Activated CD4-positive, alpha-beta memory T cell treated with anti-CD3 and anti-CD28 coated beads for 36 hours (primary cell): ENCODE data around the gene C1GALT1C1L. TPM values are rescaled to one million over a fixed set of nuclear protein-coding genes. Genes with fewer than 3 reads are reported as not detected.
"Not testable (repeated sequence)": the region's sequence is repeated elsewhere in the genome, so short reads cannot be mapped to it uniquely, and the experiment has no call there.

ENCODE experiments used
- CTCF ChIA-PET: fragments of 350-600 bp; sonication (Branson Sonifier 250); formaldehyde crosslinking; loops from one replicate; lab custom pipeline; 2021; ENCODE audit warnings: antibody characterized with exemption, inconsistent platforms; lab: Charles Lee
- POLR2A ChIA-PET: fragments of 350-600 bp; sonication (Branson Sonifier 250); formaldehyde crosslinking; loops from one replicate; lab custom pipeline; 2021; ENCODE audit warnings: antibody characterized with exemption; lab: Charles Lee
- DNase-seq: peaks from one replicate; pipeline ENCODE4 v3.0.0-alpha.2; 2020
- H3K27ac Mint-ChIP-seq: one replicate; pipeline ENCODE4 v1.8.0; 2021; ENCODE audit warnings: mixed read lengths
- H3K27me3 Mint-ChIP-seq: one replicate; pipeline ENCODE4 v1.8.0; 2021; ENCODE audit warnings: mixed read lengths
- H3K36me3 Mint-ChIP-seq: one replicate; pipeline ENCODE4 v1.8.0; 2021; ENCODE audit warnings: mixed read lengths
- H3K4me1 Mint-ChIP-seq: one replicate; pipeline ENCODE4 v1.8.0; 2021; ENCODE audit warnings: low read depth, mixed read lengths
- H3K4me3 Mint-ChIP-seq: one replicate; pipeline ENCODE4 v1.8.0; 2021; ENCODE audit warnings: mild to moderate bottlenecking, mixed read lengths
- H3K9me3 Mint-ChIP-seq: one replicate; pipeline ENCODE4 v1.8.0; 2021; ENCODE audit warnings: mixed read lengths
- intact Hi-C: fragments of 100-400 bp; cut with micrococcal nuclease; formaldehyde crosslinking; loops from one replicate; pipeline ENCODE4 v1.15.1; 2023
- total RNA-seq, 2 experiments: library from RNA; stranded (reverse); gene quantifications; one replicate each; pipeline ENCODE4 v1.2.3, GENCODE V29; 2021

C1GALT1C1L gene
- total RNA-seq, 2 experiments from 2014 or later, result not detected

DNA sequence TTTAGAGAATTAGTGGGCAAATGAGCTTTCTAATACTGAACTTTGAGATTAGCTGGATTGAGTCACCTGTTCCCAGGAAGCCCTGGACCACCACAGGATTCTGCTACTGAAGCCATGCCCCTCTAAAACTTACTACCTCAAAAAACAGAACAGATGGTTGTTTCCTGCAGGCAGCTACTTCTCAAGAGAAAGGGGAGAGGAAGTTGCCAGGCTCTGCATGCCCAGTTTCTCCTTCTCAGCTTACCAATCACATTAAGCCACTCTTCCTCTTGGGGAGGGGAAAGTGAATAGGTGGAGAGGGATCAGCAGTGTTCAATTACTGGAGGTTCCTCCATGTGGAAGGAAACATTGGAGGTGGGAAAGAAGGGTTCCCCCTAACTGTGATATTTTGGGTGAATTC lies 24.9 kb upstream of the C1GALT1C1L start:
- Mint-ChIP-seq H3K4me3 (no peak overlapping the region), H3K36me3 (no peaks in the 10 kb centered on the region), H3K27ac (no peak overlapping the region), H3K4me1 (no peaks in the 10 kb centered on the region), H3K27me3 (peaks cover 4% of the 10 kb centered on the region), H3K9me3 (no peaks in the 10 kb centered on the region)
- ChIA-PET CTCF (no interaction called here), POLR2A (no interaction called here)
- intact Hi-C loops, result no loop called here
- DNase-seq, result no peak

DNA sequence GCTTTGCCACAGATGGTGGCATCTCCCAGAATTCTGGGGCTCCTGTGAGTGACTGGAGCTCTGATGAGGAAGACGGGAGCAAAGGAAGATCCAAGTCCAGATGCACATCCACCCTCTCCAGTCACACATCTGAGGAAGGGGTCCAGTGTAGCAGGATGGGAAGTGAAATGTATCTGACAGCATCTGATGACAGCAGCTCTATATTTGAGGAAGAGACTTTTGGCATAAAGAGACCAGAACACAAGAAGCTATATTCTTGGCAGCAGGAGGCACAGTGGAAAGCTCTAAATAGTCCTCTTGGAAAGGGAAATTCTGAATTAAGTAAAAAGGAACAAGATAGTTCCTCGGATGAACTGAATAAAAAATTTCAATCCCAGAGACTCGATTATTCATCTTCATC lies 23.5 kb upstream of the C1GALT1C1L start:
- Mint-ChIP-seq H3K4me1 (no peaks in the 10 kb centered on the region), H3K27me3 (peaks cover 4% of the 10 kb centered on the region), H3K27ac (no peak overlapping the region), H3K4me3 (no peak overlapping the region), H3K36me3 (no peaks in the 10 kb centered on the region), H3K9me3 (no peaks in the 10 kb centered on the region)
- intact Hi-C loops, result no loop called here
- ChIA-PET POLR2A (interaction anchor here (0.9 kb wide), 1 partner anchor 10 kb away, joined by 3 read pairs; no protein-coding TSS in a partner anchor), CTCF (interaction anchor here (1.5 kb wide), 1 partner anchor 29 kb away, joined by 3 read pairs; no protein-coding TSS in a partner anchor)
- DNase-seq, result no peak

DNA sequence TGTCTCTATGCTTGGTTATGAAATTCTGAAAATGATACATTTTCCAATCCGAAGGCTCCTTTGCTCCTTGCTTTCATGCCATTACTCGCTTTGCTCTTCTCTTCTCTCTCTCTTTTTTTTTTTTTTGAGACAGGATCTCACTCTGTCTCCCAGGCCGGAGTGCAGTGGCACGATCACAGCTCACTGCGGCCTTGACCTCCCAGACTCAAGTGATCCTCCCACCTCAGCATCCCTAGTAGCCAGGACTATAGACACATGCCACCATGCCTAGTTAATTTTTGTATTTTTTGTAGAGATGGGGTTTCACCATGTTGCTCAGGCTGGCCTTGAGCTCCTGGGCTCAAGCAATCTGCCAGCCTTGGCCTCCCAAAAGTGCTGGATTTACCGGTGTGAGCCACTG lies 21.9 kb upstream of the C1GALT1C1L start:
- H3K4me3 Mint-ChIP-seq, DNase-seq, H3K36me3 Mint-ChIP-seq, intact Hi-C loops, H3K9me3 Mint-ChIP-seq, POLR2A ChIA-PET, CTCF ChIA-PET, H3K27ac Mint-ChIP-seq, H3K27me3 Mint-ChIP-seq, H3K4me1 Mint-ChIP-seq: not testable (repeated sequence)

DNA sequence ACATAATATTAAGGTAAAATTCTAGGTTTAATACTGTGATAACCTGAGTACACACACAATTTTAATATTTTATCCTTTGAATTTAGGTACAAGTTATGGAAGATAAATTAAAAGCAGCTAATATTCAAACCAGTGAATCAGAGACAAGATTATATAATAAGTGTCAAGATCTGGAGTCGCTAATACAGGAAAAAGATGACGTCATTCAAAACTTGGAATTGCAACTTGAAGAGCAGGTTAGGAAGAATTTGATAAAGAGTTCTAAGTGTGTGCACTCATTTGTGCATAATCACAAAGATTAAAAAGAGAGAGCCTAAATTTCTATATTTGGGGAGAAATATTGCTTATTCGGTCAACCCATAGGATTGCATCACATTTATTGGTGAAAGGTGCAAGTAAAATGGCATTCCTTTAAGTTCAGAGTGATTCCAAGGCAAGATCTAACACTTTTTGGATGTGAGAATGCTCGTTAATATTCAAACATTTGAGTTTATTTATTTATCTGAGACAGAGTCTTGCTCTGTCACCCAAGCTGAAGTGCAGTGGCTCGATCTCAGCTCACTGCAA lies 16.3 kb upstream of the C1GALT1C1L start:
- Mint-ChIP-seq H3K4me1 (no peaks in the 10 kb centered on the region), H3K4me3 (no peak overlapping the region), H3K27me3 (peaks cover 5% of the 10 kb centered on the region), H3K9me3 (no peaks in the 10 kb centered on the region), H3K36me3 (no peaks in the 10 kb centered on the region), H3K27ac (no peak overlapping the region)
- no peak for DNase-seq
- ChIA-PET CTCF (no interaction called here), POLR2A (no interaction called here)
- intact Hi-C loops, result no loop called here

DNA sequence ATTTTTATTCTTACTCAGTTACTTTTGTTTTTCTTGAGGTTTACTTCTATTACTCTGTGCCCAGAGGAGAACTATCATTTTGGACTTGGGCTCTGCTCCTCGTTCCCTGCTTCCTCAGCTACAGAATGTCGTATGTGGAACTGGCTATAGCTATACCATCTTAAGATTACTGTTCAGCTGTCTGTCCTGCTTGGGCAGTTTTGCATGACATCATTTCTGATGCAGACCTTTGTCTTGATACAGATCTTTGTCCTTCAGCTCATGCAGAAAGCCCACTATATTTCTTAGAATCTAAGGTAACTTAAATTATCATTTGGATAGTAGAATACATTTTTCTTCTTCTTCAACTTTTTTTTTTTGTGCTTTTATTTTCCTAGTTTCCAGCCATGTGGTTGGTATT lies 13.8 kb upstream of the C1GALT1C1L start:
- Mint-ChIP-seq H3K4me3 (no peak overlapping the region), H3K9me3 (no peaks in the 10 kb centered on the region), H3K27me3 (peaks cover 5% of the 10 kb centered on the region), H3K36me3 (no peaks in the 10 kb centered on the region), H3K27ac (no peak overlapping the region), H3K4me1 (no peaks in the 10 kb centered on the region)
- ChIA-PET CTCF (interaction anchor here (0.6 kb wide), 1 partner anchor 317 kb away, joined by 6 read pairs; no protein-coding TSS in a partner anchor), POLR2A (no interaction called here)
- intact Hi-C loops, result no loop called here
- no peak for DNase-seq

DNA sequence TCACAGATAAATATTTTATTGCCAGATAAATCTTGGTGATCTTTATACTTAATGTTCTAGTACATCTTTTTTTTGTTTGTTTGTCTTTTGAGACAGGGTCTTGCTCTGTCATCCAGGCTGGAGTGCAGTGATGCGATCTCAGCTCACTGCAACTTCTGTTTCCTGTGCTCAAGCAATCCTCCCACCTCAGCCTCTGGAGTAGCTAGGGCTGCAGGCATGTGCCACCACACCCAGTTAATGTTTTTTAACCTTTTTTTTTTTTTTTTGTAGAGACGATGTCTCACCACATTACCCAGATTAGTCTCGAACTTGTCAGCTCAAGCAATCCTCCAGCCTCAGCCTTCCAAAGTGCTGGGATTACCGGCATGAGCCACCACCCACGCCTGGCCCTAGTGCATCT lies 9.1 kb upstream of the C1GALT1C1L start:
- Mint-ChIP-seq H3K36me3 (no peaks in the 10 kb centered on the region), H3K27ac (no peak overlapping the region), H3K4me1 (no peaks in the 10 kb centered on the region), H3K9me3 (no peaks in the 10 kb centered on the region), H3K27me3 (peaks cover 3% of the 10 kb centered on the region), H3K4me3 (no peak overlapping the region)
- CTCF ChIA-PET, result no interaction called here
- POLR2A ChIA-PET, result no interaction called here
- intact Hi-C loops, result no loop called here
- DNase-seq, result no peak

DNA sequence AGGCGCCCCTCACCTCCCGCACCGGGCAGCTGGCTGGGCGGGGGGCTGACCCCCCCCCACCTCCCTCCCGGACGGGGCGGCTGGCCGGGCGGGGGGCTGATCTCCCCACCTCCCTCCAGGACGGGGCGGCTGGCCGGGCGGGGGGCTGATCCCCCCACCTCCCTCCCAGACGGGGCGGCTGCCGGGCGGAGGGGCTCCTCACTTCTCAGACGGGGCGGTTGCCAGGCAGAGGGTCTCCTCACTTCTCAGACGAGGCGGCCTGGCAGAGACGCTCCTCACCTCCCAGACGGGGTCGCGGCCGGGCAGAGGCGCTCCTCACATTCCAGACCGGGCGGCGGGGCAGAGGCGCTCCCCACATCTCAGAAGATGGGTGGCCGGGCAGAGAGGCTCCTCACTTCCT lies 1.6 kb upstream of the C1GALT1C1L start:
- DNase-seq, CTCF ChIA-PET, intact Hi-C loops, POLR2A ChIA-PET, H3K27ac Mint-ChIP-seq, H3K36me3 Mint-ChIP-seq, H3K9me3 Mint-ChIP-seq, H3K4me3 Mint-ChIP-seq, H3K4me1 Mint-ChIP-seq: not testable (repeated sequence)
- H3K27me3 Mint-ChIP-seq, result peaks cover 21% of the 10 kb centered on the region

DNA sequence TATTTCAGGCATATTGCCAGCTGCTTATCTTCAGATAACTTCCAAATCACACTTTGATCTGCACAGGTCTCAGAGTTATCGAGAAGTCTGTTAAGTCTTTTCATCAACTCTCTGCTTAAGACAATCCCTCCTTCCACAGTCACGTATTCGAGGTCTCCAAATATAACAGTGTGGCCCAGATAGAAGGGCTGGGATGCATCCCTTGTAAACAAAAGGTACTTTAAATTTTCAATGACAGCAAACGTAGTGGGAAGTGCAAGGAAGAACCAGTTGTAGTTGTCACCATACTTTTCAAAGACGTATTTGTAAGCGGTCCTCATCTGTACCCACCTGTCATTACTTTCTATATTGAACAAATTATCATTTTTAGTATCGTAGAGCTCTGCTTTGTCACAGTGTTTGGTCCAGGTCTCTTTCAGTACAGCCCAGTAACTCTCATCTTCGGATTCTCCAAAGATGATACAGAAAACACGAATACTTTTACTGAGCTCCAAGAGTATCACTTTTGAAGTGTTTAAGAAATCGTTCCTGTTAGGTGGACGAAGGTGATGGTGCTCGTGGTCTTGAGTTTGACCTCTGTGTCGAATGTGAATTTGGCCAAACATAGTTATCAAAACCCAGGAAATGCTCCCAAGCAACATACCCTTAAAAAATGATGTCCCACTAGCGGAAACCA lies 445 bp downstream of the C1GALT1C1L start:
- intact Hi-C loops, result no loop called here
- H3K9me3 Mint-ChIP-seq, result peaks cover 6% of the 10 kb centered on the region
- ChIA-PET POLR2A (no interaction called here), CTCF (no interaction called here)
- H3K27ac Mint-ChIP-seq, result no peak overlapping the region
- peaks cover 2% of the 10 kb centered on the region for H3K4me1 Mint-ChIP-seq
- peak overlapping the region; percentile 45 for H3K4me3 Mint-ChIP-seq
- peaks cover 3% of the 10 kb centered on the region for H3K36me3 Mint-ChIP-seq
- no peak for DNase-seq
- H3K27me3 Mint-ChIP-seq, result peaks cover 24% of the 10 kb centered on the region

DNA sequence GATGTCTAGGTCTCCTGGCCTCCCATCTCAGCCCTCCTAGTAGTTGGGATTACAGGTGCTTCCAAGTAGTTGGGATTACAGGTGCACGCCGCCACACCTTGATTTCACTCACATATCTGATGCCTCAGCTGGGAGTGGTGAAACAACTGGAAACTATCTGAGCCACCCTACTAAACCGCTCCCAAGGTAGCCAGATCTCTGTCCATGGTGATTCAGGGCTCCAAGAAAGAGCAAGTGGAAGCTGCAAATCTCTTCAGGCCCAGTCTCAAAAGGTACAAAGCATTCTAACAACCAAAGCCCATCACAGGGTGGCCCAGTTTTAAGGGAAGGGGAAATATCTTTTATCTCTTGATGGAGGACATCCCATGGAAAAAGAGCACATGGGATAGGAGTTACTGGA lies 19.0 kb downstream of the C1GALT1C1L start:
- no peak for DNase-seq
- Mint-ChIP-seq H3K4me1 (no peaks in the 10 kb centered on the region), H3K27me3 (peaks cover 9% of the 10 kb centered on the region), H3K36me3 (no peaks in the 10 kb centered on the region), H3K27ac (no peak overlapping the region), H3K4me3 (no peak overlapping the region), H3K9me3 (no peaks in the 10 kb centered on the region)
- intact Hi-C loops, result no loop called here
- ChIA-PET CTCF (no interaction called here), POLR2A (no interaction called here)

DNA sequence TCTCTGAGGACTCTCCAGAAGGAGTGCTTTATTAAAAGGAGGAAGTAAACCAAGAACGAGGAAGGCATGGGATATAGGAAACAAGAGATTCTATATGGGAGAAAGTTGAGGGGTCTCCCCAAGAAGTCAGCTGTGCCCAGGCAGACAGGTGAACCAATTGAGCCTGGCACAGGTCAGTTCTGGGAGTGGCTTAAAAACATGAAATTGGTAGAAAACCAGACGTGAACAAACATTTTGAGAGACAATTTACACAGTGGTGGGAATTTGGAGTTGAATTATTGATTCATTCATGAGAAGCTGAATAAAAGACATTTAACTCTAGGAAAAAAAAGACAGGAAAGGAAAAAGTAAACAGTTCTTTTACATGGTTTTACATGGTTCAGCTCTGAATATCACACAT lies 22.7 kb downstream of the C1GALT1C1L start:
- POLR2A ChIA-PET, result no interaction called here

DNA sequence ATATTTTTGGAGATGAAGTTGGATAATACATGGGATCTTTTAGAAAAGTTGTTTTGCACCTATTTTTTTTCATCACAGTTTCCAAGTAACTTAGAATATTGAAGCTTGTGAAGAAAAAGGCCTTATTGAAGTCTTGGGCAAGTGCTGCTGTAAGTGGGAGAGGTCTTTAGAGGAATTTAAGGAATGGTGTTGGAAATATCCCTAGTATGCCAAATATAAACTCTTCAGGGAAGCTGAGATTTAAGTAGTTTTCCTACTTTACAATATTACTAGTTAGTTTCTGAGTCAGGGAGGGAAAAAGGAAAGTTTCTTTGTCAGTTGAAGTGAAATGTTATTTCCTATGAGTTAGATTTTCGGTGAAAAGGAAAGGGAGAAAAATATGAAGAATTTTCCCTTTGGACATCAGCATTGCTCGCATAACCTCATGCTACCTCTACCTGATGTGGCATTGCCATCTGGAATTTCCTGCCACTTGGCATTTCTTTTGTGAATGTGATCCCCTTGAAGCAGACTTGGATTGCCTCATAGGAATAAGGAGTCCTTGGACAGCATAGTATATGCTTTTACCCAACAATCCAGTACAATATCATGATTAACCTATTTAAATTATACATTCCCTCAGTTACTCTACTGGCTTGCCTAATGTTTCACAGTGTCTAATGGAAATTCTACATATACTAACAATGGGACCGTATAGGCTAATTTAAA lies 27.1 kb downstream of the C1GALT1C1L start:
- CTCF ChIA-PET, result no interaction called here
- Mint-ChIP-seq H3K27me3 (peaks cover 4% of the 10 kb centered on the region), H3K27ac (no peak overlapping the region), H3K9me3 (no peaks in the 10 kb centered on the region), H3K36me3 (no peaks in the 10 kb centered on the region), H3K4me3 (no peak overlapping the region), H3K4me1 (no peaks in the 10 kb centered on the region)
- no peak for DNase-seq
- POLR2A ChIA-PET, result no interaction called here
- intact Hi-C loops, result no loop called here

More for the DNA sequence above, 22.7 kb downstream of the C1GALT1C1L start:
- no peak overlapping the region for H3K27ac Mint-ChIP-seq
- intact Hi-C loops, result no loop called here
- no peak overlapping the region for H3K4me3 Mint-ChIP-seq
- DNase-seq, result no peak
- H3K36me3 Mint-ChIP-seq, result no peaks in the 10 kb centered on the region
- CTCF ChIA-PET, result no interaction called here
- peaks cover 9% of the 10 kb centered on the region for H3K27me3 Mint-ChIP-seq
- no peaks in the 10 kb centered on the region for H3K4me1 Mint-ChIP-seq
- no peaks in the 10 kb centered on the region for H3K9me3 Mint-ChIP-seq

DNA sequence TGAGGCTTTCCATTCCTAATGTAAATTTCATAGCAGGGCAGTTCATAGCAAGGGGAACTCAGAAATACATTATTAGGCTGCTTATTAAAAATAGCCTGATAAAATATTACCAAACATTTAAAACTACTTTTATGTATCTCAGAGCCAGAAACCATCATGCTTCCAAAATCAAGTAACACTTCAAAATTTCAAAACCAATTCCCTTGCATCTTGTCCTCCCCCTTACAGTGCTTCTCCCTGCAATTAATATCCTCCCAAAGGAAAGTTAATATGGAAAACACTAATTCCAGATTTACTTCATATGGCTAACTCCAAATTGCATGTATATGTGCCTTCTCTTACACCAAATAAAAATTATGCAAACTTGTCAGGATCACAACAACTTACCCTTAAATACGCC lies 32.5 kb downstream of the C1GALT1C1L start:
- Mint-ChIP-seq H3K27ac (no peak overlapping the region), H3K9me3 (peaks cover 5% of the 10 kb centered on the region), H3K4me1 (no peaks in the 10 kb centered on the region), H3K4me3 (no peak overlapping the region), H3K27me3 (no peaks in the 10 kb centered on the region), H3K36me3 (no peaks in the 10 kb centered on the region)
- DNase-seq, result no peak
- POLR2A ChIA-PET, result no interaction called here
- intact Hi-C loops, result no loop called here
- CTCF ChIA-PET, result no interaction called here
